OCI-LY3 (cell line): ENCODE results near the gene REC114.

Experiments
- CTCF ChIP-seq: fragments of 200-600, 300-600 bp; sonication (generic); IDR thresholded peaks from 2 replicates; pipeline ENCODE4 v1.5.1; 2014; ENCODE audit warnings: antibody characterized with exemption, low read length, low read depth
- EZH2phosphoT487 ChIP-seq: fragments of 200-600 bp; shearing (Covaris generic); IDR thresholded peaks from 2 replicates; pipeline ENCODE4 v1.6.1; 2018; ENCODE audit warnings: antibody characterized with exemption, mixed run types, low read depth

DNA sequence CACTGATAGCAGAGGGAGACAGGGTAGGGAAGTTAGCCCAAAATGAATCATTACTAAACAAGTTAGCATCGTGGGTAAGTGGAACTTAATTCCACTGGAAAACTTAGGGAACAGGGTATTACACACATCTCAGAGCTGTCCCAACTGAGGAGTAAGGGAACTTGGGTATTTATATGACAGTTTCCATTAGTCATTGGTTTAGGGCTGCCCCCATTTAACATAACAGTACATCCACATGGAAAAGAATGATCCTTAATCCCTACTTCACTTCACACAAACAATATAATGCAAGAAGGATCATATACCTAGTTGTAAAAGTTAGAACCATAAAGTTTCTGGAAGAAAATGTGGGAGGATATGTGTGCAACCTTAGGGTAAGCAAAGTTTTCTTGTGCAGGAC, 4.3 kb upstream of the REC114 start:
- TF ChIP-seq CTCF: no peak
- no peak for TF ChIP-seq EZH2phosphoT487
